ENCODE data around the gene GAL3ST2.

The GAL3ST2 gene

GRCh38 chr2:241846406-241846805 is 69.8 kb downstream of the GAL3ST2 start:
- no peak overlapping the region for H3K9ac ChIP-seq (ENCODE audit: low read length)
- peaks cover 11% of the 10 kb centered on the region for H3K27me3 ChIP-seq (ENCODE audit: control insufficient read depth, insufficient read depth, low read length)
- no peak overlapping the region for H3K4me3 ChIP-seq (ENCODE audit: low read length)
- H3K36me3 ChIP-seq (ENCODE audit: control insufficient read depth, insufficient read depth, low read length): no peaks in the 10 kb centered on the region
- no peaks in the 10 kb centered on the region for H3K9me3 ChIP-seq (ENCODE audit: control insufficient read depth, low read length)
- no peaks in the 10 kb centered on the region for H3K4me1 ChIP-seq (ENCODE audit: control insufficient read depth, insufficient read depth, low read length)

- H3K27me3 ChIP-seq (ENCODE audit: control insufficient read depth, insufficient read depth, low read length): peaks cover 5% of the 10 kb centered on the region
- H3K4me3 ChIP-seq (ENCODE audit: low read length): no peak overlapping the region
- H3K9me3 ChIP-seq (ENCODE audit: control insufficient read depth, low read length): no peaks in the 10 kb centered on the region
- no peak overlapping the region for H3K9ac ChIP-seq (ENCODE audit: low read length)
- H3K36me3 ChIP-seq (ENCODE audit: control insufficient read depth, insufficient read depth, low read length): no peaks in the 10 kb centered on the region
- no peaks in the 10 kb centered on the region for H3K4me1 ChIP-seq (ENCODE audit: control insufficient read depth, insufficient read depth, low read length)
Observed at GRCh38 chr2:241848761-241849615, 72.4 kb downstream of the GAL3ST2 start.

- Histone ChIP-seq H3K36me3 (ENCODE audit: control insufficient read depth, insufficient read depth, low read length) (no peaks in the 10 kb centered on the region), H3K4me1 (ENCODE audit: control insufficient read depth, insufficient read depth, low read length) (no peaks in the 10 kb centered on the region), H3K27me3 (ENCODE audit: control insufficient read depth, insufficient read depth, low read length) (peaks cover 4% of the 10 kb centered on the region)
Observed at GRCh38 chr2:241849616-241850543, 73.3 kb downstream of the GAL3ST2 start.

GRCh38 chr2:241850544-241851324 is 74.1 kb downstream of the GAL3ST2 start:
- H3K4me1 ChIP-seq (ENCODE audit: control insufficient read depth, insufficient read depth, low read length): no peaks in the 10 kb centered on the region
- H3K9me3 ChIP-seq (ENCODE audit: control insufficient read depth, low read length): no peaks in the 10 kb centered on the region
- no peaks in the 10 kb centered on the region for H3K27me3 ChIP-seq (ENCODE audit: control insufficient read depth, insufficient read depth, low read length)
- H3K36me3 ChIP-seq (ENCODE audit: control insufficient read depth, insufficient read depth, low read length): no peaks in the 10 kb centered on the region
- no peak overlapping the region for H3K9ac ChIP-seq (ENCODE audit: low read length)
- no peak overlapping the region for H3K4me3 ChIP-seq (ENCODE audit: low read length)

More at GRCh38 chr2:241849616-241850543, 73.3 kb downstream of the GAL3ST2 start:
- no peak overlapping the region for H3K4me3 ChIP-seq (ENCODE audit: low read length)
- H3K9ac ChIP-seq (ENCODE audit: low read length): no peak overlapping the region
- no peaks in the 10 kb centered on the region for H3K9me3 ChIP-seq (ENCODE audit: control insufficient read depth, low read length)

GRCh38 chr2:241851325-241852115 is 74.9 kb downstream of the GAL3ST2 start:
- no peaks in the 10 kb centered on the region for H3K9me3 ChIP-seq (ENCODE audit: control insufficient read depth, low read length)
- H3K4me1 ChIP-seq (ENCODE audit: control insufficient read depth, insufficient read depth, low read length): no peaks in the 10 kb centered on the region
- H3K27me3 ChIP-seq (ENCODE audit: control insufficient read depth, insufficient read depth, low read length): no peaks in the 10 kb centered on the region
- no peak overlapping the region for H3K4me3 ChIP-seq (ENCODE audit: low read length)
- no peak overlapping the region for H3K9ac ChIP-seq (ENCODE audit: low read length)
- H3K36me3 ChIP-seq (ENCODE audit: control insufficient read depth, insufficient read depth, low read length): no peaks in the 10 kb centered on the region

- H3K27me3 ChIP-seq (ENCODE audit: control insufficient read depth, insufficient read depth, low read length): no peaks in the 10 kb centered on the region
- H3K36me3 ChIP-seq (ENCODE audit: control insufficient read depth, insufficient read depth, low read length): no peaks in the 10 kb centered on the region
Observed at GRCh38 chr2:241852116-241852980, 75.7 kb downstream of the GAL3ST2 start.

GRCh38 chr2:241852981-241853631 is 76.5 kb downstream of the GAL3ST2 start:
- H3K4me1 ChIP-seq (ENCODE audit: control insufficient read depth, insufficient read depth, low read length): no peaks in the 10 kb centered on the region
- H3K27me3 ChIP-seq (ENCODE audit: control insufficient read depth, insufficient read depth, low read length): no peaks in the 10 kb centered on the region
- H3K9me3 ChIP-seq (ENCODE audit: control insufficient read depth, low read length): no peaks in the 10 kb centered on the region
- no peak overlapping the region for H3K4me3 ChIP-seq (ENCODE audit: low read length)
- H3K36me3 ChIP-seq (ENCODE audit: control insufficient read depth, insufficient read depth, low read length): no peaks in the 10 kb centered on the region
- H3K9ac ChIP-seq (ENCODE audit: low read length): no peak overlapping the region

More at GRCh38 chr2:241852116-241852980, 75.7 kb downstream of the GAL3ST2 start:
- Histone ChIP-seq H3K4me3 (ENCODE audit: low read length) (no peak overlapping the region), H3K4me1 (ENCODE audit: control insufficient read depth, insufficient read depth, low read length) (no peaks in the 10 kb centered on the region), H3K9me3 (ENCODE audit: control insufficient read depth, low read length) (no peaks in the 10 kb centered on the region), H3K9ac (ENCODE audit: low read length) (no peak overlapping the region)

Data from mucosa of stomach (tissue), 1 donor.